Activated naive CD8-positive, alpha-beta T cell (primary cell): ENCODE results near the gene GAS6.
"Not testable (repeated sequence)": the region's sequence is repeated elsewhere in the genome, so short reads cannot be mapped to it uniquely, and the experiment has no call there.

Experiments used
- H3K27ac Mint-ChIP-seq: one replicate; pipeline ENCODE4 v1.8.0; 2021; ENCODE audit warnings: mixed read lengths
- H3K27me3 Mint-ChIP-seq: one replicate; pipeline ENCODE4 v1.8.0; 2021; ENCODE audit warnings: mixed read lengths
- H3K36me3 Mint-ChIP-seq: one replicate; pipeline ENCODE4 v1.8.0; 2021; ENCODE audit warnings: mixed read lengths
- H3K4me1 Mint-ChIP-seq: one replicate; pipeline ENCODE4 v1.8.0; 2021; ENCODE audit warnings: low read depth, mixed read lengths
- H3K4me3 Mint-ChIP-seq: one replicate; pipeline ENCODE4 v1.8.0; 2021; ENCODE audit warnings: mild to moderate bottlenecking, mixed read lengths
- H3K9me3 Mint-ChIP-seq: one replicate; pipeline ENCODE4 v1.8.0; 2021; ENCODE audit warnings: low read depth, mixed read lengths

The GAS6 gene

DNA sequence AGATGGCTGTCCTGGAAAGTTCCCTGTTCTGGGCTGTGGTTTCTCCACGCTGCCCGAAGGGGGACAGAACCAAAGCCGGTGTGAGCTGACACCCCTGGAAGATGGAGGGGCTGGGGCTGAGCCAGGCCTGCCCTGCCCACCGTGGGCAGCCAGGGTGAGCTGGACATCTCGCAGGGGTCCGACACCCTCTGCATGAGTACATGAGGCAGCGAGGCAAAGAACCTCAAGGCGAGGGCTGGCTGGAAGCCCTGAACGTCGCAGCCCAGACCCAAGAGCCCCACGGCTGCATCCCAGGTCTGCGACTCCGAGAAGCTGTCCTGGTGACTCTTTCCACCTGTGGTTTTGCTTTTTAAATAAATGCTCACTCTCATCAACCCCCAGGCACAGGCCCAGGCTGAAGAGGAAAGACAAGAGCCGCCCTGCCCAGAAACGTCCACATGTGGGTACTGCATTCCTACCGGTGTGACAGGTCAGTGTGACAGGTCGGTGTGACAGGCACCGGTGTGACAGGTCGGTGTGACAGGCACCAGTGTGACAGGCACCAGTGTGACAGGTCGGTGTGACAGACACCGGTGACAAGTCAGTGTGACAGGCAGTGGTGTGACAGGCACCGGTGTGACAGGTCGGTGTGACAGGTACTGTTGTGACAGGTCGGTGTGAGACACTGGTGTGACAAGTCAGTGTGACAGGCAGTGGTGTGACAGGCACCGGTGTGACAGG, 30.6 kb downstream of the GAS6 start:
- H3K27me3 Mint-ChIP-seq = no peaks in the 10 kb centered on the region
- H3K9me3 Mint-ChIP-seq = no peaks in the 10 kb centered on the region
- no peak overlapping the region for H3K27ac Mint-ChIP-seq
- H3K36me3 Mint-ChIP-seq = no peaks in the 10 kb centered on the region
- H3K4me3 Mint-ChIP-seq = no peak overlapping the region
- peaks cover 1% of the 10 kb centered on the region for H3K4me1 Mint-ChIP-seq

- Mint-ChIP-seq H3K9me3 (no peaks in the 10 kb centered on the region), H3K36me3 (no peaks in the 10 kb centered on the region), H3K27ac (no peak overlapping the region), H3K4me3 (no peak overlapping the region), H3K27me3 (no peaks in the 10 kb centered on the region), H3K4me1 (peaks cover 1% of the 10 kb centered on the region)
These were observed 31.2 kb downstream of the GAS6 start for GRCh38 chr13:113832631-113833030.

DNA sequence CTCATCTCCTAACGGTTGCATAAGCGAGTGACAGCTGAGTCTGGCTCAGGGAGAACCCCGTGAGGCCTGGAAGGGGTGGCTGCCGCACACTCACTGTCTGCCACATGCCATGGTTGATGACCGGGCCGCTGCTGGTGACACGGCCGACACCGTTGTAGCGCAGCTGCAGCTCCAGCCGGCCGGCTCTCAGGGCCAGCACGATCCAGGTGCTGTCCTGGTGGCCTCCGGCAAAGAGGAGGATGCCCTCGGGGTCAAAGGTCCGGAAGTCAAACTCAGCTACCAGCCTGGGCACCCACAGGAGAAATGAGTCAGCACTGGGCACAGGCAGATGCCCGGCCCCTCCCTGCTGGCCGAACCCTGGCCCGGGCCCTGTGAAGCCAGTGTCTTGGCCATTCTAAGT, 31.7 kb downstream of the GAS6 start:
- Mint-ChIP-seq H3K4me1 (peaks cover 1% of the 10 kb centered on the region), H3K4me3 (no peak overlapping the region), H3K27ac (no peak overlapping the region), H3K27me3 (no peaks in the 10 kb centered on the region), H3K36me3 (no peaks in the 10 kb centered on the region), H3K9me3 (no peaks in the 10 kb centered on the region)

GRCh38 chr13:113831061-113831460, 32.8 kb downstream of the GAS6 start:
- Mint-ChIP-seq H3K9me3 (no peaks in the 10 kb centered on the region), H3K4me1 (peaks cover 1% of the 10 kb centered on the region), H3K4me3 (no peak overlapping the region), H3K36me3 (no peaks in the 10 kb centered on the region), H3K27me3 (no peaks in the 10 kb centered on the region), H3K27ac (no peak overlapping the region)

GRCh38 chr13:113830426-113830950, 33.4 kb downstream of the GAS6 start:
- H3K4me1 Mint-ChIP-seq, H3K36me3 Mint-ChIP-seq, H3K27me3 Mint-ChIP-seq, H3K9me3 Mint-ChIP-seq, H3K27ac Mint-ChIP-seq, H3K4me3 Mint-ChIP-seq: not testable (repeated sequence)

- Mint-ChIP-seq H3K4me3 (no peak overlapping the region), H3K36me3 (peaks cover 3% of the 10 kb centered on the region), H3K27me3 (no peaks in the 10 kb centered on the region), H3K27ac (no peak overlapping the region), H3K4me1 (no peaks in the 10 kb centered on the region), H3K9me3 (no peaks in the 10 kb centered on the region)
These were observed 35.5 kb downstream of the GAS6 start for GRCh38 chr13:113828282-113828825.

- no peaks in the 10 kb centered on the region for H3K9me3 Mint-ChIP-seq
- H3K27me3 Mint-ChIP-seq = no peaks in the 10 kb centered on the region
- no peaks in the 10 kb centered on the region for H3K4me1 Mint-ChIP-seq
- no peak overlapping the region for H3K4me3 Mint-ChIP-seq
- H3K27ac Mint-ChIP-seq = no peak overlapping the region
- H3K36me3 Mint-ChIP-seq = peaks cover 3% of the 10 kb centered on the region
These were observed 36.9 kb downstream of the GAS6 start for GRCh38 chr13:113827021-113827420.

DNA sequence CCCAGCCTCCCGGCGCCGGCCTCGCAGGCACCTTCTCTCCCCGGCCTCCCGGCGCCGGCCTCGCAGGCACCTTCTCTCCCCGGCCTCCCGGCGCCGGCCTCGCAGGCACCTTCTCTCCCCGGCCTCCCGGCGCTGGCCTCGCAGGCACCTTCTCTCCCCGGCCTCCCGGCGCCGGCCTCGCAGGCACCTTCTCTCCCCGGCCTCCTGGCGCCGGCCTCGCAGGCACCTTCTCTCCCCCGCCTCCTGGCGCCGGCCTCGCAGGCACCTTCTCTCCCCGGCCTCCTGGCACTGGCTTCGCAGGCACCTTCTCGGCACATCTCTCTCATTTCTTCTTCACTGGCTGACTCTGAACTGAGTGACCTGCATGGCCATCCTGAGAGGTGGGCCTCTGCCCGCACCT, 37.4 kb downstream of the GAS6 start:
- H3K27ac Mint-ChIP-seq, H3K4me3 Mint-ChIP-seq, H3K36me3 Mint-ChIP-seq, H3K9me3 Mint-ChIP-seq, H3K4me1 Mint-ChIP-seq, H3K27me3 Mint-ChIP-seq: not testable (repeated sequence)

GRCh38 chr13:113825841-113826240, 38.0 kb downstream of the GAS6 start:
- peaks cover 3% of the 10 kb centered on the region for H3K36me3 Mint-ChIP-seq

DNA sequence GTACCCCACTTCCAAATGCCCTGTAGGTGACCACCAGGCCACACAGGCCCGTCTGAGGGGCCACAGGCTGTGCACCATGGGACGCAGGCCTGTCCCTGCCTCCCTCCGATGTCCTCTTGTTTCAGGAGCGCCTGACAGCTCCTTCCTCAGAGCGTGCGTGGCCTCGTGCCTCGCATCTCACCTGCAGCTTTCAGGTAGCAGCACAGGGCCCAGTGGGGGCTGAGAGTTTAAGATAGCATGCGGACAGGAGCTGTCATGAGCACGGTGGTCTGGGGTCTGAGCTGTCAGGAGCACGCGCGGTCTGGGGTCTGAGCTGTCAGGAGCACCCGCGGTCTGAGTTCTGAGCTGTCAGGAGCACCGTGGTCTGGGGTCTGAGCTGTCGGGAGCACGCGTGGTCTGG, 40.1 kb downstream of the GAS6 start:
- Mint-ChIP-seq H3K36me3 (peaks cover 3% of the 10 kb centered on the region), H3K4me3 (no peak overlapping the region), H3K9me3 (no peaks in the 10 kb centered on the region), H3K27ac (no peak overlapping the region), H3K27me3 (no peaks in the 10 kb centered on the region), H3K4me1 (no peaks in the 10 kb centered on the region)

More at GRCh38 chr13:113825841-113826240, 38.0 kb downstream of the GAS6 start:
- no peak overlapping the region for H3K27ac Mint-ChIP-seq
- no peaks in the 10 kb centered on the region for H3K4me1 Mint-ChIP-seq
- H3K9me3 Mint-ChIP-seq = no peaks in the 10 kb centered on the region
- H3K4me3 Mint-ChIP-seq = no peak overlapping the region
- no peaks in the 10 kb centered on the region for H3K27me3 Mint-ChIP-seq

- H3K4me3 Mint-ChIP-seq = no peak overlapping the region
- H3K9me3 Mint-ChIP-seq = no peaks in the 10 kb centered on the region
- peaks cover 3% of the 10 kb centered on the region for H3K36me3 Mint-ChIP-seq
- no peak overlapping the region for H3K27ac Mint-ChIP-seq
- H3K27me3 Mint-ChIP-seq = no peaks in the 10 kb centered on the region
- H3K4me1 Mint-ChIP-seq = no peaks in the 10 kb centered on the region
These were observed 40.7 kb downstream of the GAS6 start for GRCh38 chr13:113822956-113823744.

DNA sequence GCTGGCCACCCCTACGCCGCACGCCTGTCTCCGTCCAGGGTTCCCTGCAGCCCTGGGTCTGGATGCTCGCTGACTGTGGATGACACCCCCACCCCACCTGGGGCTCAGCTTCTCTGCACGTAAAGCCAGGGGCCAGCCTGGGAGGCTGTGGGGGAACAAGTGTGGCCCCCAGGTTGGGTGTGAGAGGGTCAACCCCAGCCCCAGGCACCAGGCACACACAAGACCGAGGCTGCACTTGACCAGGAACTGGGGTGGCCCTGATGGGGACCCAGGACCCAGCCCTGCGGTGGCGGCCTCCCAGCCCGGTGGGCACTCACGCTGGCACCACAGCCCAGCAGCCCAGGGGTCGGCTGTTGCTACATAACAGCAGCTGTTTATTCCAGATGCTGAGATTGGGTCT, 41.6 kb downstream of the GAS6 start:
- Mint-ChIP-seq H3K27me3 (no peaks in the 10 kb centered on the region), H3K9me3 (no peaks in the 10 kb centered on the region), H3K36me3 (peaks cover 3% of the 10 kb centered on the region), H3K4me3 (no peak overlapping the region), H3K4me1 (peaks cover 2% of the 10 kb centered on the region), H3K27ac (no peak overlapping the region)

GRCh38 chr13:113821847-113822246, 42.0 kb downstream of the GAS6 start:
- Mint-ChIP-seq H3K27ac (no peak overlapping the region), H3K4me1 (peaks cover 4% of the 10 kb centered on the region), H3K36me3 (peaks cover 3% of the 10 kb centered on the region), H3K27me3 (no peaks in the 10 kb centered on the region), H3K9me3 (no peaks in the 10 kb centered on the region), H3K4me3 (no peak overlapping the region)

GRCh38 chr13:113820813-113821651, 42.8 kb downstream of the GAS6 start:
- Mint-ChIP-seq H3K4me3 (no peak overlapping the region), H3K27me3 (no peaks in the 10 kb centered on the region), H3K27ac (no peak overlapping the region), H3K36me3 (peaks cover 3% of the 10 kb centered on the region), H3K4me1 (peaks cover 11% of the 10 kb centered on the region), H3K9me3 (no peaks in the 10 kb centered on the region)
